ENCODE measurements around the gene GIPC2.

DNA sequence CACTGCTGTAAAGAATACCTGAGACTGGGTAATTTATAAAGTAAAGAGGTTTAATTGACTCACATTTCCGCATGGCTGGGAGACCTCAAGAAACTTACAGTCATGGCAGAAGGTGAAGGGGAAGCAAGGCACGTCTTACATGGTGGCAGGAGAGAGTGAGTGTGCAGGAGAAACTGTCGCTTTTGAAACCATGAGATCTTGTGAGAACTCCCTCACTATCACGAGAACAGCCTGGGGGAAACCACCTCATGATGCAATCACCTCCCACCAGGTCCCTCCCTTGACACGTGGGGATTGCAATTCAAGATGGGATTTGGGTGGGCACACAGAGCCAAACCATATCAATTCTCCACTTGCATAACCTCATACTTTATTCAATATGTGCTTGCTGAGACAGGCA lies 76.6 kb downstream of the GIPC2 start:
- TF ChIP-seq POLR2A (IDR thresholded peaks at IDR 0.05; ENCODE audit: low read depth, low read length): no peak
- no peak for TF ChIP-seq SPI1 (IDR thresholded peaks at IDR 0.05; ENCODE audit: low read depth, low read length)
- no peak for TF ChIP-seq POLR2AphosphoS5 (IDR thresholded peaks at IDR 0.05; ENCODE audit: low read depth, low read length)
- TF ChIP-seq TAF1 (IDR thresholded peaks at IDR 0.05; ENCODE audit: low read depth, low read length): no peak

All from GM12891 (cell line).